ENCODE measurements around the gene VMP1. TPM values are rescaled to one million over a fixed set of nuclear protein-coding genes. Genes with fewer than 3 reads are reported as not detected.

Gene VMP1
- total and polyA plus RNA-seq, 2 of the 4 experiments (the other 2 are of a cell fraction), result 89.8 to 197 TPM

DNA sequence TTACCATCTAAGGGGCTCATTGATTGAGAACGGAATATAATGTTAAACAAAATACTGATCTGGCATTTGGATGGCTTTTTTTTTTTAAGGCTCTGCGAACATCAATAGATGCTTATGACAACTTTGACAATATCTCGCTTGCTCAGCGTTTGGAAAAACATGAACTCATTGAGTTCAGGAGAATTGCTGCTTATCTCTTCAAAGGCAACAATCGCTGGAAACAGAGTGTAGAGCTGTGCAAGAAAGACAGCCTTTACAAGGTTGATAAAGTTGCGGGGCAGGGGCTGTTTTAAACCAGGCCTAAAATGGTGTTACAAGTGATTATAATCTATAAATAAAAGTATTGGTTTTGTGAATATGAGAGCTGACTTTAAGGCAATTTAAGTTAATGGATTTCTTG lies 22.5 kb upstream of the VMP1 start:
- no peak for DNase-seq
- CTCF ChIA-PET, result interaction anchor here (0.6 kb wide), 1 partner anchor 355 kb away, joined by 4 read pairs; no protein-coding TSS in a partner anchor

More for the DNA sequence above, 22.5 kb upstream of the VMP1 start:
- H3K9ac ChIP-seq (ENCODE audit: low read depth, low read length), result no peak overlapping the region
- H3K14ac ChIP-seq (replicated peaks; ENCODE audit: low read depth, low read length), result no peak overlapping the region
- H2AK5ac ChIP-seq (ENCODE audit: low read depth, low read length), result no peak overlapping the region
- whole genome bisulfite sequencing, 2 experiments (ENCODE audit: extremely low coverage in 2 of 2, insufficient read length in 1 of 2), result 93% methylated on average over 3 of the region's 6 CpGs; no CpG with 5 or more reads in 1 of the 2 experiments
- H3K9me3 ChIP-seq (ENCODE audit: control insufficient read depth, insufficient read depth, low read length), result no peaks in the 10 kb centered on the region
- peaks cover 24 to 68% of the 10 kb centered on the region in 2 experiments for H3K79me1 ChIP-seq (ENCODE audit: low read depth in 1 of 2, low read length in 2 of 2)
- H2AK9ac ChIP-seq (replicated peaks; ENCODE audit: low read depth, low read length, poor library complexity), result no peak overlapping the region
- H4K8ac ChIP-seq (ENCODE audit: low read depth in 2 of 2, low read length in 2 of 2), result no peak overlapping the region
- peaks cover 55% of the 10 kb centered on the region for H3K36me3 ChIP-seq (ENCODE audit: control insufficient read depth, insufficient read depth, low read length)
- no peak overlapping the region; the same call in 1 of the 2 replicates for H4K5ac ChIP-seq (ENCODE audit: low read depth, low read length)
- H3K4me2 ChIP-seq (ENCODE audit: low read depth, low read length), result no peak overlapping the region
- H4K20me1 ChIP-seq (ENCODE audit: insufficient read depth, low read length), result no peaks in the 10 kb centered on the region; the same call in 1 of the 2 replicates
- no TSS peak for BruUV-seq (replicated peaks)
- H3K4me1 ChIP-seq (ENCODE audit: control insufficient read depth, insufficient read depth, low read length), result no peaks in the 10 kb centered on the region
- intact Hi-C loops (cut with micrococcal nuclease) (no loop called here), dilution Hi-C loops (cut with HindIII; ENCODE audit: low sequenced_read_pairs, unreplicated experiment) (no loop called here), in situ Hi-C loops (cut with MboI; ENCODE audit: low sequenced_read_pairs) (loop anchor here (10.0 kb wide), 1 partner anchor 370 kb away; no protein-coding TSS in a partner anchor)
- no peak overlapping the region for H3K4ac ChIP-seq (ENCODE audit: low read depth, low read length)
- H4K91ac ChIP-seq (ENCODE audit: insufficient read depth, low read depth, low read length), result no peak overlapping the region
- no peak overlapping the region for H2AFZ ChIP-seq (replicated peaks; ENCODE audit: low read length, poor library complexity)
- H3K4me3 ChIP-seq (ENCODE audit: insufficient read depth, low read depth, low read length), result no peak overlapping the region
- POLR2A ChIA-PET (ENCODE audit: unreplicated experiment), result interaction anchor here (0.6 kb wide), 1 partner anchor 66 kb away, joined by 3 read pairs; no protein-coding TSS in a partner anchor
- no peak for TF ChIP-seq RFX5 (IDR thresholded peaks at IDR 0.05; ENCODE audit: low read depth, low read length)
- no peak for TF ChIP-seq NFE2L2 (IDR thresholded peaks at IDR 0.05; ENCODE audit: low read depth, low read length)
- TF ChIP-seq CHD1 (IDR thresholded peaks at IDR 0.05; ENCODE audit: low read depth, low read length), result no peak
- no peak for TF ChIP-seq RAD21 (IDR thresholded peaks at IDR 0.05; ENCODE audit: low read length)
- no peaks in the 10 kb centered on the region for H3K27me3 ChIP-seq (ENCODE audit: control insufficient read depth, insufficient read depth, low read length)
- H3K56ac ChIP-seq (ENCODE audit: extremely low read depth, insufficient read depth, low read length), result no peak overlapping the region
- H3K18ac ChIP-seq (ENCODE audit: low read depth, low read length), result no peak overlapping the region
- peaks cover 3% of the 10 kb centered on the region; the same call in 1 of the 2 replicates for H3K9me1 ChIP-seq (ENCODE audit: insufficient read depth, low read length)
- H2BK120ac ChIP-seq (ENCODE audit: low read depth, low read length), result no peak overlapping the region
- H3K23ac ChIP-seq (ENCODE audit: low read depth, low read length), result no peak overlapping the region
- H2BK15ac ChIP-seq (ENCODE audit: low read depth, low read length), result no peak overlapping the region
- no peak overlapping the region for H3K27ac ChIP-seq (ENCODE audit: insufficient read depth, low read length)
- H2BK5ac ChIP-seq (ENCODE audit: low read depth, low read length, poor library complexity, severe bottlenecking), result no peak overlapping the region
- no peak for ATAC-seq (ENCODE audit: low read depth)
- no peak overlapping the region for H2BK20ac ChIP-seq (ENCODE audit: low read depth, low read length)

Measured in IMR-90 (cell line).